Right forelimb (tissue), 1 donor: ENCODE measurements around the gene IL17REL.

Experiments used
- DNase-seq: peaks from one replicate; pipeline ENCODE4 v3.0.0-alpha.2; 2018

The IL17REL gene

GRCh38 chr22:50020606-50021005 is 8.0 kb upstream of the IL17REL start:
- DNase-seq, result no peak

GRCh38 chr22:50019316-50019715 is 6.8 kb upstream of the IL17REL start:
- peak; percentile 30 for DNase-seq

- DNase-seq, result no peak
These were observed 6.2 kb upstream of the IL17REL start for GRCh38 chr22:50018608-50019285.

GRCh38 chr22:50017701-50018224 is 5.2 kb upstream of the IL17REL start:
- DNase-seq, result no peak

GRCh38 chr22:50016988-50017700 is 4.6 kb upstream of the IL17REL start:
- DNase-seq, result peak; percentile 23

GRCh38 chr22:50016308-50016987 is 3.9 kb upstream of the IL17REL start:
- DNase-seq, result peak; percentile 29

GRCh38 chr22:50015451-50016307 is 3.1 kb upstream of the IL17REL start:
- DNase-seq, result peak; percentile 30

- DNase-seq, result no peak
These were observed 2.3 kb upstream of the IL17REL start for GRCh38 chr22:50014655-50015401.

GRCh38 chr22:50014053-50014501 is 1.5 kb upstream of the IL17REL start:
- DNase-seq, result no peak

- DNase-seq, result no peak
These were observed 936 bp downstream of the IL17REL start for GRCh38 chr22:50011447-50012210.

GRCh38 chr22:50010676-50011446 is 1.7 kb downstream of the IL17REL start:
- no peak for DNase-seq

- no peak for DNase-seq
These were observed 2.5 kb downstream of the IL17REL start for GRCh38 chr22:50009765-50010675.

- no peak for DNase-seq
These were observed 3.3 kb downstream of the IL17REL start for GRCh38 chr22:50009251-50009650.

- DNase-seq, result no peak
These were observed 4.2 kb downstream of the IL17REL start for GRCh38 chr22:50008151-50009040.

- no peak for DNase-seq
These were observed 5.5 kb downstream of the IL17REL start for GRCh38 chr22:50007057-50007511.

GRCh38 chr22:50004918-50005317 is 7.6 kb downstream of the IL17REL start:
- no peak for DNase-seq

GRCh38 chr22:50002791-50003190 is 9.8 kb downstream of the IL17REL start:
- DNase-seq, result no peak
